DMS 273 (cell line): Measurements from ENCODE around the gene NUP37.
"Not testable (repeated sequence)": the region's sequence is repeated elsewhere in the genome, so short reads cannot be mapped to it uniquely, and the experiment has no call there.

ENCODE experiments used
- DNase-seq: peaks from one replicate; lab custom pipeline; 2025; ENCODE audit not compliant: unreplicated experiment; lab: John Stamatoyannopoulos, UW

NUP37 gene, protein sequence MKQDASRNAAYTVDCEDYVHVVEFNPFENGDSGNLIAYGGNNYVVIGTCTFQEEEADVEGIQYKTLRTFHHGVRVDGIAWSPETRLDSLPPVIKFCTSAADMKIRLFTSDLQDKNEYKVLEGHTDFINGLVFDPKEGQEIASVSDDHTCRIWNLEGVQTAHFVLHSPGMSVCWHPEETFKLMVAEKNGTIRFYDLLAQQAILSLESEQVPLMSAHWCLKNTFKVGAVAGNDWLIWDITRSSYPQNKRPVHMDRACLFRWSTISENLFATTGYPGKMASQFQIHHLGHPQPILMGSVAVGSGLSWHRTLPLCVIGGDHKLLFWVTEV

DNA sequence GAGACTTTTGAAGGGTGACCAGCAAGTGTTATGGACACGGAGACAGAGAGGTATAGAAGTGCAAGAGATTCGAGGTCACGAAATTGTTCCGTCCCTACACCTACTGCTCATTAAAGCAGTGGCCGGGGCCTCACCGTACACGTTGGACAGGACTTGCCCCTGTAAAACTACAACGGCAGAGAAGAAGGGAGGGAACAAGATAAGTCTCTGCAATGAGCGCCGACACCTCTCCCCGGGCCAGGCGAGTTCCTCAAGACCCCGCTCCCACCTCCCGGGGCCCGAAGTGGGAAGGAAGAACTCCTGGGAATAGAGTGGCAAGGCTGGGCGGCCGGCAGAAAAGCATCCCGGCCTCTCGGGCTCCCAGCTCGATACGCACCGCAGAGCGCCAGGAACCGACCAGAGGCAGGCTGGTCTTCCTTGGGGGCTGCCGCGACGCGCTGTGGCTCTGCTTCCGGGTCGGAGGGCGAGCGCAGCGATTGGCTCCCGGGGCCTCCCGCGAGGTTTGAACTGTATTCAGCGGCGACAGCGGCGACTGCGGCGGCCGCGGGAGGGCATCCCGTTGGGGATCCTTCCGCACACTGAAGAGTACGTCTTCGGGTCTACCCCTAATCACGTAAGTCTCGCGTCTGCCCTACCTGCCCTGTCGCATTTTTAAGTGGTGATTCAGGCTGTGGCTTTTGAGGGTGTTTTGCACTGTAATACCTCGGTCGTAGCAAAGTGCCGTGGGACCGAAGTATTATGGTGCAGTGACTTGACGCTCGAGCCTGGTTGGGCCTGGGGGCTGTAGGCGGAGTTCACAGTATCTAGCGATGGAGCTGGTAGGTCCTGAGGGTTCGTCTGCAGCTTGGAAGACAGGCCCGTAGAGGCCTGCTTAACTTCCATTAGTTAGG lies at the start of gene NUP37, which contains the start of gene PARPBP:
NUP37 (minus strand) TSS at position 441 of the 890 bp plus-strand sequence. CDS start 1,596 bp downstream, outside the sequence.
PARPBP (plus strand) TSS at position 510 of the 890 bp plus-strand sequence. CDS start 3,706 bp downstream, outside the sequence.
- DNase-seq: peak; percentile 92

DNA sequence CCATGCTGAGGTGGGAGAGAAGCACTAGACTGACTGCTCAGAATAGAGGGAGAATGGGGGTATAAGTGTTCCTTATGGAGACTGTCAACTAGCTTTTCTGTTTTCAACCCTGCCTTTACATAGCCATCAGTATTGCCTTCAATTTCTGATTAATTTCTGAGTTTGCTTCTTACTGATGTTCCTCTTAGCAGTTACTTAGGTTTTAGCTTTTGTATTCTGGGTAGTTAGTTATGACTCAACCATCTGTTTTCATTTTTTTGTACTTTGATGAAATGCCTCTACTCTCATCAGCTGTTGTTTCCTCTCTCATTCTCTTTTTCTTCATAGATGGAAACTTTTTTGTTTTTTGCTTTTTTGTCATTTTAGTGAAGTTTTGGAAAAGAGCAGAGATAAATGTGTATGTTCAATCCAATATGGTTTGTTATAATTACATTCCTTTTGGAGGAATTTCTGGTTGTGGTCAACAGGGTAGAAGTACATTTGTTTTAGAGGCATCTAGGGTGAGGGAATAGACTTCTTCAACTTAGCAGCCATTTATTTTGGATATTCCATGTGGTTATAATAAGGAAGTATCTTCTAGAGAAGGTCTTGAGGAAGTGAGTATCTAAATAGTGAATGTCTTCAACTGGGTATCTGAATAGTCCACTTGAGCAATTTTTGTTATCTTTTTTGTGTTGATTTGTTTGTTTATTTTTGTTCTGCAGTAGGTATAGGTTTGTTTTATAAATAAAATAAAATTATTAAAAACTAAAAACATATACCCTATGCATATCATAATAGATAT lies 48.1 kb upstream of the NUP37 start:
- no peak for DNase-seq

DNA sequence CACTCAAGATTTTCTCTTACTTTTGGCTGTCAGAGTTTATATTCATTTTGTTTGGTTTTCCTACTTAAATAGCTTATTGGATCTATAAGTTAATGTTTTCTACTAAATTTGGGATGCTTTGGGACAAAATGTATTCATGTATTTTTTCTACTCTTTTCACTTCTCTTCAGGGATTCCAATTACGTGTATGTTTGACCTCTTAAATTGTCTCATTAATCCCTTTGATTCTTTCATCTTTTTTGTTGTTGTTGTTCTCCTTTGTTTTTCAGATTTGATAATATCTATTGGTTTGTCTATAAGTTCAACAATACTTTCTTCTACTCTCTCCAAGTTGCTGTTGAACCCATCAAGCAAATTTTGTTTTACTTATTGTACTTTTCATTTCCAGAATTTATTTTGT lies 43.5 kb upstream of the NUP37 start:
- DNase-seq: no peak

DNA sequence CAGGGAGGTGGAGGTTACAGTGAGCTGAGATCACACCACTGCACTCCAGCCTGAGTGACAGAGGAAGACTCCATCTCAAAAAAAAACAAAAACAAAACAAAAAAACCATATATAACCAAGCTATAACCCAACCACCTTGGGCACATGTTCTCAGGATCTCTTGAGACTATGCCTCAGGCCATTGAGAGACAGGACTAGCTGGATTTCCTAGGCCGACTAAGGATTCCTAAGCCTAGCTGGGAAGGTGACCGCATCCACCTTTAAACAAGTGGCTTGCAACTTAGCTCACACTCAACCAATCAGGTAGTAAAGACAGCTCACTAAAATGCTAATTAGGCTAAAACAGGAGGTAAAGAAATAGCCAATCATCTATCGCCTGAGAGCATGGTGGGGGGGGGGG lies 35.3 kb upstream of the NUP37 start:
- DNase-seq: not testable (repeated sequence)

DNA sequence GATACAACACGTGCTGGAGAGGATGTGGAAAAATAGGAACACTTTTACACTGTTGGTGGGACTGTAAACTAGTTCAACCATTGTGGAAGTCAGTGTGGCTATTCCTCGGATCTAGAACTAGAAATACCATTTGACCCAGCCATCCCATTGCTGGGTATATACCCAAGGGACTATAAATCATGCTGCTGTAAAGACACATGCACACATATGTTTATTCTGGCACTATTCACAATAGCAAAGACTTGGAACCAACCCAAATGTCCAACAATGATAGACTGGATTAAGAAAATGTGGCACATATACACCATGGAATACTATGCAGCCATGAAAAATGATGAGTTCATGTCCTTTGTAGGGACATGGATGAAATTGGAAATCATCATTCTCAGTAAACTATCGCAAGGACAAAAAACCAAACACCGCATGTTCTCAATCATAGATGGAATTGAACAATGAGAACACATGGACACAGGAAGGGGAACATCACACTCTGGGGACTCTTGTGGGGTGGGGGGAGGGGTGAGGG lies 27.2 kb upstream of the NUP37 start:
- not testable (repeated sequence) for DNase-seq

DNA sequence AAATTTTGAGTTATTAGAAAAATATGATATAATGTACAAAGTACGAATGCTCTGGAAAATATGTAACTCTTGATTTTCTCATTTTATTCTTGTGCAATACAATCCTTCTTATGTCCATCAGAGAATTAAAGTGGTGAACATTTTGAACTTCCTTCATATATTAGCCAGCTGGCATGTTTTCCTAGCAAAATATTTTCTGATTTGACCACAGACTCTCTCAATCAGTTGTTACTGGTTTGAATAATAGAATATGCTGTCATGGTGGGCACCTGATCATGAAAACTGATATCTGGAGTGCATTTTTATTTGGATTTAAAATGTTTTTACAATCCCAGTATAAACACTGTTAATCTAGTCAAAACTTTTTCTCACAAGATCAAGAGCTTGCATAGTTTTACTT lies 24.3 kb upstream of the NUP37 start:
- no peak for DNase-seq

DNA sequence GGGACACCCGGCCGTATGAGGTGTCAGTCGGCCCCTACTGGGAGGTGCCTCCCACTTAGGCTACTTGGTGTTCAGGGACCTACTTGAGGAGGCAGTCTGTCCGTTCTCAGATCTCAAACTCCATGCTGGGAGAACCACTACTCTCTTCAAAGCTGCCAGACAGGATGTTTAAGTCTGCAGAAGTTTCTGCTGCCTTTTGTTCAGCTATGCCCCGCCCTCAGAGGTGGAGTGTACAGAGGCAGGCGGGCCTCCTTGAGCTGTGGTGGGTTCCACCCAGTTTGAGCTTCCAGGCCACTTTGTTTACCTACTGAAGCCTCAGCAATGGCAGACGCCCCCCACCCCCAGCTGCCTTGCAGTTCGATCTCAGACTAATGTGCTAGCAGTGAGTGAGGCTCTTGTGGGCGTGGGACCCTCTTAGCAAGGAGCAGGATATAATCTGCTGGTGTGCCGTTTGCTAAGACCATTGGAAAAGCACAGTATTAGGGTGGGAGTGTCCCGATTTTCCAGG lies 23.0 kb upstream of the NUP37 start:
- DNase-seq: not testable (repeated sequence)

DNA sequence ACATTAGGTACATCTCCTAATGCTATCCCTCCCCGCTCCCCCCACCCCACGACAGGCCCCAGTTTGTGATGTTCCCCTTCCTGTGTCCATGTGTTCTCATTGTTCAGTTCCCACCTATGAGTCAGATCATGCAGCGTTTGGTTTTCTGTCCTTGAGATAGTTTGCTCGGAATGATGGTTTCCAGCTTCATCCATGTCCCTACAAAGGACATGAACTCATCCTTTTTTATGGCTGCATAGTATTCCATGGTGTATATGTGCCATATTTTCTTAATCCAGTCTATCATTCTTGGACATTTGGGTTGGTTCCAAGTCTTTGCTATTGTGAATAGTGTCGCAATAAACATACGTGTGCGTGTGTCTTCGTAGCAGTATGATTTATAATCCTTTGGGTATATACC lies 17.7 kb upstream of the NUP37 start:
- not testable (repeated sequence) for DNase-seq

DNA sequence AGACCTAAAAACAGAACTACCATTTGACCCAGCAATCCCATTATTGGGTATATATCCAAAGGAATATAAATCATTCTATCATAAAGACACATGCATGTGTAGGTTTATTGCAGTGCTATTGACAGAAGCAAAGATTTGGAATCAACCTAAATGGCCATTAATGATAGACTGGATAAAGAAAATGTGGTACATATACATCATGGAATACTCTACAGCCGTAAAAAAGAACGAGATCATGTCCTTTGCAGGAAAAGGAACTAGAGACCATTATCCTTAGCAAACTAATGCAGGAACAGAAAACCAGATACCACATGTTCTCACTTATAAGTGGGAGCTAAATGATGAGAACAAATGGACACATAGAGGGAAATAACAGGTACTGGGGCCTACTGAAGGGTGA lies 11.5 kb upstream of the NUP37 start:
- DNase-seq: not testable (repeated sequence)

DNA sequence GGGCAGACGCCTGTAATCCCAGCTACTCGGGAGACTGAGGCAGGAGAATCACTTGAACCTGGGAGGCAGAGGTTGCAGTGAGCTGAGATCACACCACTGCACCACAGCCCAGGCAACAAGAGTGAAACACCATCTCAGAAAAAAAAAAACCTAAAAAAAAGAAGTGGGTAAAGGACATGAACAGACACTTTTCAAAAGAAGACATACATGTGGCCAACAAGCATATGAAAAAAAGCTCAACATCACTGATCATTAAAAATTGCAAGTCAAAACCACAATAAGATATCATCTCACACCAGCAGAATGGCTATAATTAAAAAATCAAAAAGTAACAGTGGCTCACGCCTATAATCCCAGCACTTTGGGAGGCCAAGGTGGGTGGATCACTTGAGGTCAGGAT lies 10.8 kb upstream of the NUP37 start:
- DNase-seq: not testable (repeated sequence)

DNA sequence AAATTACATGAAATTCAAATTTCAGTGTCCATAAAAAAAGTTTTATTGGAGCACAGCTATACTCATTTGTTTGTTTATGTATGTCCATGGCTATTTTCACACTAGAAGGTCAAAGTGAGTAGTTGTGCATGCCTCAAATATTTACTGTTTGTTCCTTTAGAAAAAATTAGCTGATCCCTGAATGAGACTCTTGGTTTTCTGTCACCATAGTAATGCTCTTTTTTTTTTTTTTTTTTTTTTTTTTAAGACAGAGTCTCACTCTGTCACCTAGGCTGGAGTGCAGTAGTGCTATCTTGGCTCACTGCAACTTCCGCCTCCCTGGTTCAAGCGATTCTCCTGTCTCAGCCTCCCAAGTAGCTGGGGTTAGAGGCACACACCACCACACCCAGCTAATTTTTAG lies 1.4 kb upstream of the NUP37 start:
- not testable (repeated sequence) for DNase-seq

DNA sequence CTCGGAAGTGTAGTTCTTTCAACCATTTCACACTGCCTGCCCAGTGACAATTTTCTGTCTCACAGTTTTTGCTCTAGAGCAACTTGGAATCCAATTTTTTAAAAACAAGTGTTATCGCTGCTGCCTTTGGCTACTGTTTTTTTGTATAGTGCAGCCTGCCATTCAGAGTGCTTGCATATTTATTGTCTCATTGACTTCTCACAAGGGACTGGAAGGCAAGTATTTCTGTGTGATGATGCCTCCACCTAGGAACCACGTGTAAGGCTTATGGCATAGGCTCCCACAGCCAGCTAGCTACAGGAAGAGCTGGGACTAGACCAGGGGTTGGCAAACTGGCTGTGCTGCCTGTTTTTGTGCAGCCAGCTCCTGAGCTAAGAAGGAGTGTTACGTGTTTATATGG lies 972 bp upstream of the NUP37 start:
- DNase-seq: peak; percentile 40

DNA sequence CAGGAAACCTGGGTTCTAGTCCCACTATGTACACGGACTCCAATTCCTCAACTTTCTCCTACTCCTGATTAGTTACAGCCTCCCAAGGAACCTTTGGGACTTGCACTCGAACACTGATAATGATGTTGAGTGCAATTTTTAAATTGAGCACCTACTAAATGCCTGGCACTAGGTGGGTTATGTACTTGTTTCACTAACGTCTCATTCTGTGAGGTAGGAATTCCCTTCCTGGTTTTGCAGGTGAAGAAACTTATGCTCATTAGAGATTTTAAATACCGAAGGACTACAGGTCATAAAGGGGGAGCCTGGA lies 605 bp upstream of the NUP37 start:
- no peak for DNase-seq

DNA sequence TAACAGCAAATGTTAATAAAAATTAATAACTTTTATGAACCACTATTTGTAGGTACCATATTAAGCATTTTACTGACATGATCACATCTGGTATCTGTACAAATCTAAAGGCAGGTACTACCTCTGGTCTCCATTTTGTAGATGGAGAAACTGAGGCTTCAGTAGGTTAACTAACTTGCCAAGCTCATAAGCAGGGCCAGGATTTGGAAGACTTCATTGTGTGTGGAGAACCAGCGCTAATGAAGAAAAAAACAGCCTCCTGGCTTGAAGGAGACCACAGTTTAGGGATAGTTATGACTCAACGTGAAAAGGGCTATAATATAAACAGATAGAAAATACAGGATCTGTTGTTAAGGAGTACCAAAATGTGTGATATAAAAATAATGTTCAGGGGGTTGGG lies 1.0 kb downstream of the NUP37 start:
- no peak for DNase-seq

DNA sequence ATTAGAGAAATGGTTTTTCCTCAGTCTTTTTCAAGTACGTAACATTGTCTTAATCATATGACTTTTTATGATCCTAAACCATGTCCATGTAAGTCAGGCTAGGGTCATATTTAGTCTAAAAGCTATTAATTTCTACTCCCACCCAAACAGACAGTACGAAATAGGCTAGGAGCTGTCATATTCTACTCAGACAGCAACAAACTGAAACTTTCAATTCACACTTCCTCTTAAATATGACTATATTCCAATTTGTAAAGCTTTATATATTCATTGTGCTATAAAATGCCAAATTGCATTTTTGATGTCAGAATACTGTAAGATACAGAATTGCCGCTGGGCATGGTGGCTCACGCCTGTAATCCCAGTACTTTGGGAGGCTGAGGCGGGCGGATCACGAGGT lies 3.5 kb downstream of the NUP37 start:
- no peak for DNase-seq

DNA sequence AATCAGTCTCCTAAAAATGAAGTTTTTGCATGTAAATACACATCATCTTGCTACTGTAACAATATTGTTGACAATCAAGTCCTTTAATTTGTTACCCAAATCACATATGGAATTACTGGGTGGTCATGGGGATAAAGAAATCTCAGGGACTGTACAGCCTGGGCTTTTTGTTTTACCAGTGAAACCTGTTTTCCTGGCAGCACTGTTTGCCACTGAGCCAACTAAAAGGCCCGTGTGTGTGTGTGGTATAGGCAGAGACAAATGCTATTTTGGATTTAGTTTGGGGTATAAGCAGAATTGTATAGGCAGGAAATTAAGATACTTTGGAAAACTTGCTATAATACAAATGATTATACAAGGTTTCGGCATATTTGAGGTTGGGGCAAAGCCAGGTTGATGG lies 5.7 kb downstream of the NUP37 start:
- no peak for DNase-seq

DNA sequence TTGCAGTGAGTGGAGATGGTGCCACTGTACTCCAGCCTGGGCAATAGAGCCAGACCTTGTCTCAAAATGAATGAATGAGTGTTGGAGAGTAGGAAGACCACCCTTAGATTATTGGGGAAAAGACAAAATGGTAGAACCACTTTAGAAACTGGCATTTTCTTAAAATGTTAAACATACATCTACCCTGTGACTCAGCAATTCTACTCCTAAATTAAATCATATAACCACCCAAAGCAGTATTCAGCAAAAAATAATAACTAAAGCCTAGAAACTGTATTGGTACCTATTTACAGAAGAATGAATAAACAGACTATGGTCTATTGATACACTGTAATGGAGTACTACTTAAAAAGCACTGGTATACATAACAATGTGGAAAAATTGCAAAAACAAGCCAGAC lies 9.1 kb downstream of the NUP37 start:
- no peak for DNase-seq

DNA sequence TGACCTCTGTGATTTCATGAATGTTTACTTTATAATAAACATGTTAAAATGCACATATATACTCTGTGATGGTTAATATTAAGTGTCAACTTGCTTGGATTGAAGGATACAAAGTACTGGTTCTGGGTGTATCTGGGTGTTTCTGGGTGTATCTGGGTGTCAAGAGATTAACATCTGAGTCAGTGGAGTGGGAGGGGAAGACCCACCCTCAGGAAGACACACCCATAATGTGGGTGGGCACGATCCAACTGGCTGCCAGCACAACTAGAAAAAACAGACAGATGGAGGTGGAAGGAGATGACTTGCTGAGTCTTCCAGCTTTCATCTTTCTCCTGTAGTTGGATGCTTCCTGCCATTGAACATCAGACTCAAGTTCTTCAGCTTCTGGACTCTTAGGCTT lies 11.9 kb downstream of the NUP37 start:
- no peak for DNase-seq

DNA sequence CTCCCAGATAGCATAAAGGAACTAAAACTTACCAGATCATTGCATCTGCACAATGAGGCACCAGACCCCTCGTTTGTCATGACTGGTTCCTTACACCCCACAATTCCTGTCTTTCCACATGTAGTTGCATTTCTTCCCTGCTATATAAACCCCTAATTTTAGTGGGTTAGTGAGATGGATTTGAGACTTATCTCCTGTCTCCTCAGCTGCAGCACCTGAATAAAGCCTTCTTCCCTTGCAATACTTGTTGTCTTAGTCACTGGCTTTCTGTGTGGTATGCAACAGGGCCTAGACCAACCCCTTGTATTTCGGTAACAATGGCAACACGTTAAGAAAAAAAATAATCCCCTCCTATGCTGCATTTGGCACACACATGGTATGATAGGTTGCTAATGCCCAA lies 13.0 kb downstream of the NUP37 start:
- no peak for DNase-seq

DNA sequence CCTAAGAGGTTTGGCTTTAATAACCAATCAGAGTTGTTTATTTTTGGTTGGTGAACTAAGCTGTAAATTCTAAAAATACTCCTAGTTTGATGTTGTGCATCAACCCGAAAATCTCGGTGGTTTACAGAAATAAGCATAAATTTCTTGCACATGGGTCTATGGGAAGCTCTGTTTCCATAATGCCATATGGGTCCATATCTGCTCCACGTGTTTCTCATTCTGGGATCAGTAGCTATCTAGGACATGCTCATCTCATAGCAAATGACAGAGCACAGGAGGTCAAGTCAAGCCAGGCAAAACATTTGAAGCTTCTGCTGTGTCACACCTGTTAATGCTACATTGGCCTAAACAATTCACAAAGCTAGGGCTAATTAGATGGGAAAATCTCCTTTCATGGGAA lies 23.1 kb downstream of the NUP37 start:
- no peak for DNase-seq

DNA sequence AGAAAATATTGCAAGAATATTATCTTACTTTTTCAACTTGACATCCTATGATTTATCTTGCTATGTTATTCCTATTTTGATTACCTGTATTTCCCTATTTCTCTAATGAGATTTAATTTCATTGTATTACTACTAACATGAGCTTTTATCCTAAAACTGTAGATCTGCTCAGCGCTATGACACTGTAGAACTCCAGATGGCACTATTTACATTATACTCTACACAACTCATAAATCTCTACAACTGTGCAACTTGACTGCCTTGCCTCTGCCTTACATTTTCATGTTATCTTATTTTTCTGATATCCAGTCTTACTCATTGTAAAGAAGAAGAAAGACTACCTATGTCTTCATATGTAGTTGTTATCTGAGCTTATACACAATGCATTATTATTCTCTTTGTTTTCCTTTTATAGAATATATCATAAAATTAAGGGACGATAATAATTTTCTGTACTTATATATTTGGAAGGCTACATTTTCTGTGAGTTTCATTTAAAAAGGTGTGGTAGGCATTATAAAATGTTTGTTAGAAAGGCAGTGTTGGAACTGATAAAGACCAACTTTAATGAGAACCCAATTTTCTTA lies 24.1 kb downstream of the NUP37 start:
- DNase-seq: peak; percentile 47
